ENCODE results near the gene SYNE1.
"Not testable (repeated sequence)": the region's sequence is repeated elsewhere in the genome, so short reads cannot be mapped to it uniquely, and the experiment has no call there.

SYNE1 gene

DNA sequence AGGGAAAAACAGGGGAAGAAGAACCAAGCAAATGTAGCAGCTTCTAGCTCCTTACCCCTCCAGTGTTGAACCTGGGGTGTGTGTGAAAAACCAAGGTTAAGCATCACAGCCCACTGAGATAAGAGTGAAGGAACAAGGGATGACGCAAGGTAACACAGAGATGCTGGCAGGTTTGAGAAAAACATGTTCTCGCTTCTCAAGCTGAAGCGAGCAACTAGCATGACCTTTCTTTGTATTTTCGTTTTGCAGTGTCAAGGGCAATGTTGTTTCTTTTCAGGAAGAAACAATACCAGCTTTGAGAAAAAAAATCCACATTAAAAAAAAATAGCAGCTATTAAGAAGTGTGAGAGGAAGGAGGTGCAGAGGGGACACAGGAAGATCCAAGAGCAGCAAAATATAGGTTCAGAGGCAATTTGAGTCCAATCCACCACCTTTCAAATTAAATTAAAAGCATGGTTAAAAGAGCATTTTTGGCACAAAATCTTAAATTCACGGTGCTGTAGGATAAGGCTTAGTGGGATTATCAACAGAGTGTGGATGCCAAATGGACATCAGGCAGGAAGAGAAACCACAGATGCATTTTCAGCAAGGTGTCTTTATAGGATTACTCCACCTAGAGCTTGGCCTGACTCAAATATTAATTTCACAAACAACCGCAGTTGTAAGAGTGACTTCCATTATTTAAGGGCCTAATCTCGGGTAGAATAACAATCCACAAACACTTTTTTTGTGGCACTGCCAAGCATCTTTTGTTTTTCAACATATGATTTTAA lies 70.9 kb downstream of the SYNE1 start:
- no peak for DNase-seq (ENCODE audit: low read depth in 2 of 2)

DNA sequence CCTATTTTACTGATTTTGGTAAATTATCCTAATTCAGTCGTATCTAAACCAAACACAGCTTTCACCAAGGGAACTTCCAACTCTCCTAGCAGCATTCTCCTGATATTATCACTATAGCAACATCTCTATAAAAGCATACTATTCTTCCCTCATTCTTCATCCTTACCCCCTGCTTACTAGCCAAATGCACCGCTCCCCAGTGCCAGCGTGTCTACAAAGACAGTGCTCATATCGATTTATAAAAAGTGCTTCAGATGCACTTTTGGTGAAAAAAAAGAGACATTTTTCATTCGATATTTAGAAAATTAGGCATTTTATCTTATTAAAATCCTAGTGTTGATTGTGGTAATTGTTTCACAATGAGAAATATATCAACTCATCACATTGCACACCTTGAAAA lies 74.0 kb downstream of the SYNE1 start:
- DNase-seq (ENCODE audit: low read depth in 2 of 2) = no peak

DNA sequence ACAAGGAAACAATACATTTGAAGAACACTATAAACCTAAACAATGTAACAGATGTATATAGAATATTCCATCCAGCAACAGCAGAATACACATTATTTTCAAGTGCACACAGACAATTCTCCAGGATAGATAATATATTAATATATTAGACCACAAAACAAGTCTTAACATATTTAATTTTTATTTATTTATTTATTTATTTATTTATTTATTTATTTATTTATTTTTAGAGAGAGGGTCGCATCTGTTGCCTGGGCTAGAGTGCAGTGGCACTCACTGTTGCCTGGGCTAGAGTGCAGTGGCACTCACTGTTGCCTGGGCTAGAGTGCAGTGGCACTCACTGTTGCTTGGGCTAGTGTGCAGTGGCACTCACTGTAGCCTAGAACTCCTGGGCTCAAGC lies 78.4 kb downstream of the SYNE1 start:
- not testable (repeated sequence) for DNase-seq (ENCODE audit: low read depth in 2 of 2)

DNA sequence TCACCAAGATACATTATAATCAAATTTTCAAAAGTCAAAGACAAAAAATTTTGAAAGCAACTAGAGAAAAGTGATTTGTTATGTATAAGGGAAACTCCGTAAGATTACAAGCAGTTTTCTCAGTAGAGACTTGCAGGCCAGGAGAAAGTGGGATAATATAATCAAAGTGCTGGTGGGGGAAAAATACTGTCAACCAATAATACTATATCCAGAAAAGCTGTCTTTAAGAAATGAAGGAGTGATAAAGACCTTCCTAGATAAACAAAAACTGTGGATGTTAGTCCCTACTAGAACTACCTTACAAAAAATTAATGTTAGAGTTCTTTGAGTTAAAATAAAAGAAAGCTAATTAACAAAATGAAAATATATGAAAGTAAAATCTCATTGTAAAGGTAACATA lies 79.7 kb downstream of the SYNE1 start:
- DNase-seq (ENCODE audit: low read depth in 2 of 2) = no peak

DNA sequence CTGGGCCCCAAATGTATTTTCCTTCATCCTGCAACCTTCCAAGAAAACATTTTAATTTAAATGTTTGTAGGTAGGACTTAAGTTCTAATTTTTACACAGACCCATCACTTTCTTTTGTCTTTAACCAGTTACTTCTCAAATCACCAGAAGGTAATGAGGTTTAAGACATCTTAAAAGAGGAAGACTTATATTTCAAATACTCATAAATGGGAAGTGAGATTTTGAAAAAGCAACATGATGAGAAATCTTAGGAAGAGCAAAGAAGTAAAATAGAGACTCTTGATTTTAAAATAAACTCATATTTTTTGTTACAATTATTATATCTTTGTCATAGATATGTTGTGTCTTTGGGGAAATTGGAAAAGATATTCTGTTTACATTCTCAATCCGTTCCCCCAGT lies 82.3 kb downstream of the SYNE1 start:
- DNase-seq (ENCODE audit: low read depth in 2 of 2) = no peak

DNA sequence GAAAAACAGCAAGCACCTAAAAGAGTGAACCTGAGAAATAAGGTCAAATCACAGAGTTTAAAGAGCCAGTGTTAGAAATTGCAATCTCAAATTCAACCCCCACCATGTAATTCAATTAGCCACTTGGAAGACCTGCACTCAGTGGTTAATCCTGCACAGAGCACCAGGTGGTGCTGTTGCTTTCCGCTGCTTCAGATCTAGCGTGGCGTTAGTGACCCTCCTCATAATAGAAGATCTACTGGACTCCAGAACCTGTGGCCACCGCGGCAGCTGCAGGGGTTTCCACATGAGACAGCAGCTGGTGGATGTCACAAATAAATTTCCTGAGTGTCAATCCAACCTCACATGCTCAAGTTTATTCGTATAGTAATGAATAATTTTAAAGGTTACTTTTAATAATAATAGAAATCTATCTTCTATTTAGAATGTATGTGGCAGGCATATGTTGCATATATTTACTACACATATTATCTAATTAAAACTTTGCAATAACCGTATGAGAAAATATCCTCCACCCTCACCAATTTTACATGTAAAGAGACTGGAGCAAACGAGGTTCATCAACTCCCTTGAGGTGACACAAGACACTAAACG lies 84.4 kb downstream of the SYNE1 start:
- no peak for DNase-seq (ENCODE audit: low read depth in 2 of 2)

DNA sequence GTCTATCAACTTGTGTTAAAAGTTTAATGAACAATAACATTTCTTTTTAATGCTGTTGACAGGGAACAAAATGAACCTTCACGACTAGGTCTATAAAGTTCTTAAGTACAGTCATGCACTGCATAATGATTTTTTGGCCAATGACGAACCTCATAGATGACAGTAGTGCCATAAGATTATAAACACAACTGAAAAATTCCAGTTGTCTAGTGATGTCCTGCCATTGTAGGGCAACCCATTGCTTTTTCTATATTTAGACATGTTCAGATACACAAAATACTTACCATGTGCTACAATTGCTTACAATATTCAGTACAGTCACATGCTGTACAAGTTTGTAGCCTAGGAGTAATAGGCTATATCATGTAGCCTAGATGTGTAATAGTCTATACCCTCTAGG lies 93.6 kb downstream of the SYNE1 start:
- DNase-seq (ENCODE audit: low read depth in 2 of 2) = no peak

DNA sequence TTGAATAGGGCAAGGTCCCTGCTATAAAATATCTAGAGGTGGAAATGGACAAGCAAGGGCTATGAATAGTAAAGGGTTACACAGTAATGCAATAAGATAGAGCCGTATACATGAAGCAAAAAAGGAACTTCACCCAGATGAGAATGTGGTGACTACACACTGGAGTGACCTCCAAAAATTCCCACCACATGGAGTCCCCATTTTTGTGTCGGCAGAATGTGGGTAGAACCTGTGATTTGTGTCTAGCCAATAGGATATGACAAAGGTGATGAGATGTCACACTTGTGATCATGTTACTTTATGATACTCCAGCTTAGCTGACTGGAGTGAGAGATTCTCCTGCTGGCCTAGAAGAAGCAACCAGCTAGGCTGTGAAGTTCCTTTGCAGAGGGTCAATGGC lies 96.8 kb downstream of the SYNE1 start:
- no peak for DNase-seq (ENCODE audit: low read depth in 2 of 2)

DNA sequence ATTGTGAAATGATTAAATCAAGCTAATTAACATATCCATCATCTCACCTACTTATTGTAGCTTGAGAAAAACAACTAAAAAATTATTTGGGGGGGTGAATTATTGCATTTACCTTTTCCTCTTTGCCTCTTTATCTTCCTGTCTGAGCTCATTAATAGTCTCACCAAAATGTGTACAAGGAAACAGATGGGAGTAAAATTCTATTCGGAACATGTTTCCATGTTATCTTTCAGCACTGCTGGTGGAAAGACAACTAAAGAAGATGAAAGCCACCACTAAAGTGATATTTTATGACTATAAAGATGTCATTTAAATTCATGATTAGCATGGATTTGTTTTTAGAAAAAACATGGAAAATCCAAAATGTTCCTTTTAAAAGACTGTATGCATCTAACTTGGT lies 102.6 kb downstream of the SYNE1 start:
- no peak for DNase-seq (ENCODE audit: low read depth in 2 of 2)

DNA sequence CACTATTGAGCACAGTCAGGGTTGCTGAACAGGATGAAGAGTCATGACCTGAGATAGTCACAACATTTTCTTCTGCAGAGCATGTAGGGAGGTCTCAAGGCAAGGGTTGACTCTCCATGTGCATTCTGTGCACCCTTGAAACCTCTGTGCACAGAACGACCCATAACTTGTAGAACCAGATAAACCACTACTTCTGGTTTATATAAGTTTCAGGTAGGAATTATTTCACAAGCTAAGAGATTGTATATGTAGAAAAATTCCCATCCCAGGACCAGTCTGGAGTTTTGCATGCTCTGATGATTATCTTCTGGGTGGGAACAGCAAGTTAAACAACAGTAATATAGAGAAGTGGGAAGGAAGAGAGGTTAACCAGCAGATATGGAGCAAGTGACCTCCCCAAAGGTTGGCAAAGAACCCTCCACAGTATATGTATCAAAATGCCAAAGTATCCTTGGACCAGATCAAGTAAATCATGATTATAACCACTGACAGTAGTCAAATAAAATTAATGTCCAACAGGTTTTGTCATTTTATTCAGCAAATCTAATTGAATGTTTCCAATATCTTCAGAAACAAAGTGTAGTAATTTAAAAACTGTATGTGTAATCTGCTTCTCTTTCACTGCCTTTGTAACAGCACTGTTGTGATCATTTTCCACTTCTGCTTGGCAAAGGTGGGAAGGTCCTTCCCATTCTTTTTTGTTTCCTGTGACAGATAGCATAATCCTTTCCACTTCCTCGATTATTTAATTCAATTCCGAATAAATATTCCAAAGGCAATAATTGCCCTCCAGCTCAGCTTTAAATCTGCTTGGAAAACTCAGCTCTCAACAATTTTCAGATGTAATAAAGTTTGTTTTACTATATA lies 104.4 kb downstream of the SYNE1 start:
- no peak for DNase-seq (ENCODE audit: low read depth in 2 of 2)

DNA sequence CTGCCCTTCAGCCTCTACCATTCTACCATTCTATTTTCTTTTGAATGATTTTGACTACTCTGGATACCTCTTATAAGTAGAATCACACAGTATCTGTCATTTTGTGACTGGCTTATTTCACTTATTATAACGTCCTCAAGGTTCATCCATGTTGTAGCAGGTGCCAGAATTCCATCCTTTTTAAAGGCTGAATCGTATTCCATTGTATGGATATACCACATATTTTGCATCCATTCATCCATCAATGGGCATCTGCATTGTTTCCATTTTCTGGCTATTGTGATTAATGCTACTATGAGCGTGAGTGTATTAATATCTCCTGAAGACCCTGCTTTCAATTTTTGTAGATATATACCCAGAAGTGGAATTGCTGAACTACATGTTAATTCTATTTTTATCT lies 105.5 kb downstream of the SYNE1 start:
- no peak for DNase-seq (ENCODE audit: low read depth in 2 of 2)

DNA sequence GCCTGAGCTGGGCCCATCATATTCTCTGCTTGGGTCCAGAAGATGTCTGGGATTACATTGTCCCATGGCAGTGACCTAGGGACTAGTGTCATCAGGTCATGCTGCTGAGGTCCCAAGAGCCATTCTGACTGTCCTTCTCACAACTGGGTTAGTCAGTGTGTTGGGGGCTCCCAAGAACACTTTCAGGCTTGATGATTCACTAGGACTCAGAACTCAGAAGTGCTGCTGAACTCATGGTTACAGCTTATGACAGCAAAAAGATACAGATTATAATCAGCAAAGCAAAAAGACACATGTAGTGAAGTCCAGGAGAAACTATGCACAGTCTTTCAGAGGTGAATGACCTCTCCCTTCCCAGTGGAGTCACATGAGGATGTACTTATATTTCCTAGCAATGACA lies 107.8 kb downstream of the SYNE1 start:
- DNase-seq (ENCODE audit: low read depth in 2 of 2) = no peak

DNA sequence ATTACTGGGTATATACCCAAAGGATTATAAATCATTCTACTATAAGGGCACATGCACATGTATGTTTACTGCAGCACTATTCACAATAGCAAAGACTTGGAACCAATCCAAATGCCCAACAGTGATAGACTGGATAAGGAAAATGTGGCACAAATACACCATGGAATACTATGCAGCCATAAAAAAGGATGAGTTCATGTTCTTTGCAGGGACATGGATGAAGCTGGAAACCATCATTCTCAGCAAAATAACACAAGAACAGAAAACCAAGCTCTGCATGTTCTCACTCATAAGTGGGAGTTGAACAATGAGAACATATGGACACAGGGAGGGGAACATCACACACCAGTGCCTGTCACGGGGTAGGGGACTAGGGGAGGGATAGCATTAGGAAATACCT lies 123.0 kb downstream of the SYNE1 start:
- not testable (repeated sequence) for DNase-seq (ENCODE audit: low read depth in 2 of 2)

DNA sequence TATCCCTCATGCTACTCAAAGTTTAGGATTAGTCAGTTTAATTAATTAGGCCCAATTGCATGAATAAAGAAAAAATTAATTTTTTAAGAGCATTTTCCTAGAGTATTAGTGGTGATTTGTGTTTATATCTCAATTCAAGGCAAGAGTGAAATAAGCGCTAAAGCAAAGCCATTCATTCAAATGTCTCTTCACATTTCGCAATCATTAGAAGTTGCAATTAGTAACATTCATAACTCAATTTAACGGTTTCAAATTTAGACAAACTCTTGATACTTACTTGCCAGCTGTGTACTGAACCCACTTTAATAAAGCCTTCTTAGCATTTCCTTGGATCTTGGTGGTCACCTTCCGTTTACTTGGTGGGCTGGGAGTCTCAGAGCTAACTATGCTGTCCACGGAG lies 127.2 kb downstream of the SYNE1 start:
- no peak for DNase-seq (ENCODE audit: low read depth in 2 of 2)

DNA sequence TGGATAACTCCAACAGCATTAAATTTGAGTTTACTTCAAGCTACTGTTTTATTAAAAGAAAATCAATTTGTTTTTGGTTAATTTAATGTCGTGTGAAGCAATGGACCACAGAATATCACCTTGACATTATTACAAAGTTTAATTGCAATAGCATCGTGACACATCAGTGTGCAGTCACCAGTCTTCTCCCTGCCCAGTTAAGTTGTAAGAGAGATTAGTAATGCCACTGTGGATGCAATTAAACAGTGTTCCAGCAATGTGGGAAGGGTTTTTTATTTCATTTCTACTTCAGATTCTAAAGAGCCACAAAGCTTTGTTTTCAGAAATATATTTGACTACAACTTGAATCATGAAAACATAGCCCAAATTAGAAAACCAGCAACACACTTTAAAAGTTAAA lies 128.7 kb downstream of the SYNE1 start:
- no peak for DNase-seq (ENCODE audit: low read depth in 2 of 2)

DNA sequence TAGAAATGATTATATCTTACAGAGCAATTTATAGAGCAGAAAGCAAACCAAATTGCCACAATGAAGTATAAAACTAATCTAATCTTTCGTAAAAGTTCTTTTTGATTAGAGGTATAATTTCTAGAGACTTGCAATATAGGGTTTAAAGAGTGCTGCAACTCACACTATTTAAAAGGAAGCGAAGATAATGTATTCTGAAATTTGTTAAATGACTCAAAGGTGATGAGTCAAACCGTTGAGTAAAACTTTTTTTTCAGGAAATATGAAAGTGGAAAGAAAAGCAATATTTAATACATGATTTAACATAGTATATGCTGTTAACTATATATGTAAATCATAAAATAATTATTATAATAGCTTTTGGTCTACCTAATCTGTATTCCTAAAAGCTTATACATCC lies 133.6 kb downstream of the SYNE1 start:
- no peak for DNase-seq (ENCODE audit: low read depth in 2 of 2)

DNA sequence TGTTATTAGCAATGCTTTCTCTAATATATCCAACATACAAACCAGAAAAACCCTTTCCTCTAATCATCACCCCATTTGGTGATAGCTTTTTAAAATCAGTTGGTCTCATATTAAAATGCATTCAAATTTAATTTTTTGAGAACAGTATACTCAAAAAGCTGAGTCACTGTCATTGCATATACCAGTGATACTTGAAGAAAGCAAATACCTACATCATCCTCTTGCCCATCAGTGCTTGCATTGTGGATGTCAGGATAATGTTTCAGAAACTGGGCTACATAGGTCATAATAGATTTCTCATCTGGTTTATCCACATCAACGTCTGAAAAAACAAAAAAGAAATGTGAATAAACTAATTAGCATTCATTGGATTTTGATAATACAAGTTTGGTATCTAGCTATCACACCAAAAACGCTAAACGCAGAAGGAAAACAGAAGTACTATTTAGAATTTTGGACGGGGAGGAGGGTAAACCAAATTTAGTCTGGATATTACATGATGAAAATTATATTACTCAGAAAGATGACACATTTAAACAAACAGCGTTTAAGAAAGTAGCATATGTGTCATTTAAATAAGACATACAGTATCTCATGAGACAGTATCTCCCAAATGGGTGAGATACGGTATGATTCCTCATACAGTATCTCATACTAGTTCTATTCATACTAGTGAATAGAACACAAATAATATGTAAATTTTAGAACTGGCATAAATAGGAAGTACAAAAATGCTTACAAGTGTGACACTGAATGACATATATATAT lies 134.6 kb downstream of the SYNE1 start:
- no peak for DNase-seq (ENCODE audit: low read depth in 2 of 2)

DNA sequence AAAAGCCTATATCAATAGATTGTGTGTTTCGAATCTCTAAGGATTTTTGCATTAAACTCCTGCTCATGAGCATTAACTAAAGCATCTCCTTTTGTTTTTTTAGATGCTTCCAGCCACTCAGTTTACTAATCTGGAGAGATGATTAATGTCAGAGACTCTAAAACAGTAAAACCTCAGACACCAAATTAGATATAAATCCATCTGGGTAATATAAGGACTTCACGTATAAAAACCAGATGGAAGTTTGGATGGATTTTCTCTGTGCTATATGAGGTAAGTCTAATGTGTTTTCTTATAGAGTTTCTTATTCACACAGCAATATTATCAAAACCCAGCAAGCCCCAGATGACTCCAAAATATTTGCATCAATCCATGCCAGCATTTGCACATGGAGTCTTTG lies 137.2 kb downstream of the SYNE1 start:
- no peak for DNase-seq (ENCODE audit: low read depth in 2 of 2)

DNA sequence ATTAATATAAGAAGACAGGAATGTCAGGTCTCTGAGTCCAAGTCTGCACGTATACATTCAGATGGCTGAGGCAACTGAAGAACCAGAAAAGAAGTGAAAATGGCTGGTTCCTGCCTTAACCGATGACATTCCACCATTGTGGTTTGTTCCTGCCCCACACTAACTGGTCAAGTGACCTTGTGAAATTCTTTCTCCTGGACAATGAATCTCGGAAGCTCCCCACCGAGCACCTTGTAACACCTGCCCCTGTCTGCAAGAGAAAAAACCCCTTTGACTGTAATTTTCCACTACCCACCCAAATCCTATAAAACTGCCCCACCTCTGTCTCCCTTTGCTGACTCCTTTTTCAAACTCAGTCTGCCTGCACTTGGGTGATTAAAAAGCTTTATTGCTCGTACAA lies 140.4 kb downstream of the SYNE1 start:
- no peak for DNase-seq (ENCODE audit: low read depth in 2 of 2)

DNA sequence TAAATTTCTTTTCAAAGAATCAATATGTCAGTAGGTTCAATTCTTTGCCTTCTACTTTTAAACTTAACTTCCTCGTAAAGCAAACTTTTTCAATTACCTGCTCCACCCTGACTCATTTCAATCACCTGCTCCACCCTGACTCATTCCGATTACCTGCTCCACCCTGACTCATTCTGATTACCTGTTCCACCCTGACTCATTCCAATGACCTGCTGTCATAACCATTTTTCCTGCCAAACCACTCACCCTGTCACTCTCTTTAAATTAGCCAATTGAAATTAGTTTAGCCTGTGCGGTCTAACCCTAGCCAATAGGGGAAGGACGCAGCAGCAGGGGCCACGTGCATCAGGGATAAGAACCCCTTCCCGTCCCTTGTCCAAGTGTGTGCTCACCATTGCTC lies 141.7 kb downstream of the SYNE1 start:
- DNase-seq (ENCODE audit: low read depth in 2 of 2) = not testable (repeated sequence)

DNA sequence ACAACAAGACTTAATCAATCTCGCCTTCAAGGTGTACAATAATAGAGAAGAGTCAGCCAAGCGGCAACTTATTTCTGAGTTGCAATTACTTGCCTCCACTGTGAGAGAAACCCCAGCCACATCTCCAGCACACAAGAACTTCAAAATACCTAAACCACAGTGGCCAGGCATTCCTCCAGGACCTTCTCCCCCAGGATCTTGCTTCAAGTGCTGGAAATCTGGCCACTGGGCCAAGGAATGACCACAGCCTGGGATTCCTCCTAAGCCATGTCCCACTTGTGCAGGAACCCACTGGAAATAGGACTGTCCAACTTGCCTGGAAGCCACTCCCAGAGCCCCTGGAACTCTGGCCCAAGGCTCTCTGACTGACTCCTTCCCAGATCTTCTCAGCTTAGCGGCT lies 144.9 kb downstream of the SYNE1 start:
- DNase-seq (ENCODE audit: low read depth in 2 of 2) = not testable (repeated sequence)

DNA sequence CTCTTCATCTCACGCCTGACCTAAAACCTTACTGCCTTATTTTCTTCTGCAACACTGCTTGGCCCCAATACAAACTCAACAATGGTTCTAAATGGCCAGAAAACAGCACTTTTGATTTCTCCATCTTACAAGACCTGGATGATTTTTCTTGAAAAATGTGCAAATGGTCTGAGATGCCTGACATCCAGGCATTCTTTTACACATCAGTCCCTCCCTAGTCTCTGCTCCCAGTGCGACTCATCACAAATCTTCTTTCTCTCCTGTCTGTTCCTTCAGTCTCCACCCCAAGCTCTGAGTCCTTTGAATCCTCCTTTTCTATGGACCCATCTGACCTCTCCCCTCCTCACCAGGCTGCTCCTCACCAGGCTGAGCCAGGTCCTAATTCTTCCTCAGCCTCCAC lies 145.7 kb downstream of the SYNE1 start:
- not testable (repeated sequence) for DNase-seq (ENCODE audit: low read depth in 2 of 2)
